Measurements from ENCODE around the gene NRIP1.
"Not testable (repeated sequence)": the region's sequence is repeated elsewhere in the genome, so short reads cannot be mapped to it uniquely, and the experiment has no call there.

NRIP1 gene

GRCh38 chr21:14945176-14945575 lies 119.6 kb downstream of the NRIP1 start:
- no peak overlapping the region for H3K4me3 ChIP-seq (ENCODE audit: low read depth, low read length)
- TF ChIP-seq, protein P1, sequence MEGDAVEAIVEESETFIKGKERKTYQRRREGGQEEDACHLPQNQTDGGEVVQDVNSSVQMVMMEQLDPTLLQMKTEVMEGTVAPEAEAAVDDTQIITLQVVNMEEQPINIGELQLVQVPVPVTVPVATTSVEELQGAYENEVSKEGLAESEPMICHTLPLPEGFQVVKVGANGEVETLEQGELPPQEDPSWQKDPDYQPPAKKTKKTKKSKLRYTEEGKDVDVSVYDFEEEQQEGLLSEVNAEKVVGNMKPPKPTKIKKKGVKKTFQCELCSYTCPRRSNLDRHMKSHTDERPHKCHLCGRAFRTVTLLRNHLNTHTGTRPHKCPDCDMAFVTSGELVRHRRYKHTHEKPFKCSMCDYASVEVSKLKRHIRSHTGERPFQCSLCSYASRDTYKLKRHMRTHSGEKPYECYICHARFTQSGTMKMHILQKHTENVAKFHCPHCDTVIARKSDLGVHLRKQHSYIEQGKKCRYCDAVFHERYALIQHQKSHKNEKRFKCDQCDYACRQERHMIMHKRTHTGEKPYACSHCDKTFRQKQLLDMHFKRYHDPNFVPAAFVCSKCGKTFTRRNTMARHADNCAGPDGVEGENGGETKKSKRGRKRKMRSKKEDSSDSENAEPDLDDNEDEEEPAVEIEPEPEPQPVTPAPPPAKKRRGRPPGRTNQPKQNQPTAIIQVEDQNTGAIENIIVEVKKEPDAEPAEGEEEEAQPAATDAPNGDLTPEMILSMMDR (IDR thresholded peaks at IDR 0.05; ENCODE audit: insufficient read depth, low read depth, low read length, missing control alignments) = no peak
- DNase-seq (ENCODE audit: low read depth) = no peak

- no peak overlapping the region for H3K4me3 ChIP-seq (ENCODE audit: low read depth, low read length)
- TF ChIP-seq, protein P1 (IDR thresholded peaks at IDR 0.05; ENCODE audit: insufficient read depth, low read depth, low read length, missing control alignments) = no peak
- no peak for DNase-seq (ENCODE audit: low read depth)
These were observed 121.2 kb downstream of the NRIP1 start for GRCh38 chr21:14943616-14944015.

DNA sequence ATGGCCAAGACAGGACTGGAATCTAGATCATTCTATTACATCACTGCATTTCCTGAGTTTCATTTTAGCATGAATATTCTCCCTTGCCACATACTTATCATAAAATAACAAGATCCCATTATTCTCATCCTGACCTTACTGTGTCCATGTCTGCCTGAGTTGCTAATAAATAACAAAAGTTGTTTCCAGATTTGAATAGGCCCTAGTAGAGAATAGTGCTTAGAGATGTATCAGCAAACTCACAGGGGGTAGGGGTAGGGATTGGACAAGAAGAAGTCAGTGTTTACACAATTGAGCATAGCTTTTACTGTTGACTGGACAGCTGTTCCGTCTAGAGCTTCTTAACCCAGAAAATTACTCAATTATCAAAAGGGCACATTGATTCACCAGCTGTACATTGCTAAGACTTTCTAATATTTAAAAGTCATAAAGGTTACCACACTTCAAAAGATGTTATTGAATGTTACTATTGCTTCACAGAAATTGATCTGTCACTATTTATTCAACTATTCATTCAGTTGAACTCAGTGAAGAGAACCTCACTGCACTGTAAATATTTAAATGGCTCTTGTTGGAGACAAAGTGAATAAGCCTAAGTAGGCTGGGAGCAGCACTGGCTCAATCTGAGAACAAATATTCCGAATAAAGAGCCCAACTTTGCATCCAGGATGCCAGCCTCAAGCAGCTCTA lies 121.9 kb downstream of the NRIP1 start:
- DNase-seq (ENCODE audit: low read depth) = no peak
- TF ChIP-seq, protein P1 (IDR thresholded peaks at IDR 0.05; ENCODE audit: insufficient read depth, low read depth, low read length, missing control alignments) = no peak

GRCh38 chr21:14927324-14927723 lies 137.5 kb downstream of the NRIP1 start:
- not testable (repeated sequence) for DNase-seq (ENCODE audit: low read depth); H3K4me3 ChIP-seq (ENCODE audit: low read depth, low read length)

More for the DNA sequence above, 121.9 kb downstream of the NRIP1 start:
- no peak overlapping the region for H3K4me3 ChIP-seq (ENCODE audit: low read depth, low read length)

DNA sequence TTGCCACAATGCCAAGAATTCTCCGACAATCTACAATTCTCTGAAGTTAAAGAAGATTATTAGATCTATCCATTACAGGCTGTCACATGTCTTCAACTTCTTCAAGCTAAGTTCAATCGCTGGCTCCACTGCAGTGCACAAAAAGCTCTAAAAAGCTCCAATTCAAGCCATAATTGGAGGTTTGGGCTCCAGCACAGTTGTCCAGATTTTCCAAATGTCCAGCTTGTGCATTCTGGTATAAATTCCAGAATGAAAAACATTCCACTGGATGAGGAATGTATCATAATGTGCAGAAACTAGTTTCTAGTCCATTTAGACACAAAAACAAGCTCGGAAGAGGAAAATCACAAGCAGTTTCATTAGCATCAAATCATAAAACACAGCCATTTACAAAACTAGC lies 138.6 kb downstream of the NRIP1 start:
- H3K4me3 ChIP-seq (ENCODE audit: low read depth, low read length) = no peak overlapping the region
- no peak for DNase-seq (ENCODE audit: low read depth)
- TF ChIP-seq, protein P1 (IDR thresholded peaks at IDR 0.05; ENCODE audit: insufficient read depth, low read depth, low read length, missing control alignments) = no peak

GRCh38 chr21:14923468-14923867 lies 141.3 kb downstream of the NRIP1 start:
- no peak overlapping the region for H3K4me3 ChIP-seq (ENCODE audit: low read depth, low read length)
- TF ChIP-seq, protein P1 (IDR thresholded peaks at IDR 0.05; ENCODE audit: insufficient read depth, low read depth, low read length, missing control alignments) = no peak
- no peak for DNase-seq (ENCODE audit: low read depth)

- no peak for DNase-seq (ENCODE audit: low read depth)
- no peak overlapping the region for H3K4me3 ChIP-seq (ENCODE audit: low read depth, low read length)
- TF ChIP-seq, protein P1 (IDR thresholded peaks at IDR 0.05; ENCODE audit: insufficient read depth, low read depth, low read length, missing control alignments) = no peak
These were observed 141.8 kb downstream of the NRIP1 start for GRCh38 chr21:14922980-14923379.
